Astrocyte (in vitro differentiated cells and primary cell): ENCODE data around the gene HMGCS2. TPM values are rescaled to one million over a fixed set of nuclear protein-coding genes. Genes with fewer than 3 reads are reported as not detected.

ENCODE experiments used
- DNase-seq: peaks from one replicate; pipeline ENCODE4 v3.0.0-alpha.2; 2010; ENCODE audit warnings: low read depth
- FAIRE-seq: peaks from 2 replicates; lab custom pipeline; 2011; peaks lifted over from hg19 to GRCh38; lab: Jason Lieb, UNC
- H2AFZ ChIP-seq: 2 replicates; pipeline ENCODE4 v1.6.0; 2012; ENCODE audit warnings: low read depth, low read length, inconsistent platforms
- H3K27ac ChIP-seq: 2 replicates; pipeline ENCODE4 v1.5.1; 2011; ENCODE audit warnings: low read depth, low read length, inconsistent platforms
- H3K27me3 ChIP-seq: 2 replicates; pipeline ENCODE4 v1.6.0; 2011; ENCODE audit warnings: low read length, inconsistent platforms; ENCODE audit not compliant: insufficient read depth
- H3K36me3 ChIP-seq: 2 replicates; pipeline ENCODE4 v1.5.1; 2011; ENCODE audit warnings: low read length, inconsistent platforms; ENCODE audit not compliant: insufficient read depth
- H3K4me1 ChIP-seq: 2 replicates; pipeline ENCODE4 v1.5.1; 2011; ENCODE audit warnings: low read length, inconsistent platforms; ENCODE audit not compliant: insufficient read depth
- H3K4me2 ChIP-seq: 2 replicates; pipeline ENCODE4 v1.6.0; 2012; ENCODE audit warnings: low read length, inconsistent platforms
- H3K4me3 ChIP-seq: 2 replicates; pipeline ENCODE4 v1.5.1; 2011; ENCODE audit warnings: low read depth, mild to moderate bottlenecking, low read length, inconsistent platforms; ENCODE audit not compliant: insufficient read depth
- H3K79me2 ChIP-seq: 2 replicates; pipeline ENCODE4 v1.6.0; 2012; ENCODE audit warnings: mild to moderate bottlenecking, low read length, inconsistent platforms; ENCODE audit not compliant: insufficient read depth
- H3K9ac ChIP-seq: 2 replicates; pipeline ENCODE4 v1.6.0; 2012; ENCODE audit warnings: mild to moderate bottlenecking, low read length, inconsistent platforms
- H3K9me3 ChIP-seq: 2 replicates; pipeline ENCODE4 v1.5.1; 2012; ENCODE audit warnings: low read depth, mild to moderate bottlenecking, low read length, inconsistent platforms; ENCODE audit not compliant: insufficient read depth
- H4K20me1 ChIP-seq: 2 replicates; pipeline ENCODE4 v1.6.0; 2012; ENCODE audit warnings: low read length, inconsistent platforms; ENCODE audit not compliant: insufficient read depth
- H3K27ac Mint-ChIP-seq: one replicate; pipeline ENCODE4 v1.8.0; 2021; ENCODE audit warnings: mild to moderate bottlenecking, mixed read lengths; ENCODE audit not compliant: unreplicated experiment
- H3K27me3 Mint-ChIP-seq: one replicate; pipeline ENCODE4 v1.8.0; 2021; ENCODE audit warnings: low read depth, mixed read lengths; ENCODE audit not compliant: unreplicated experiment
- H3K36me3 Mint-ChIP-seq: one replicate; pipeline ENCODE4 v1.8.0; 2021; ENCODE audit warnings: low read depth, mixed read lengths; ENCODE audit not compliant: unreplicated experiment
- H3K4me1 Mint-ChIP-seq: one replicate; pipeline ENCODE4 v1.8.0; 2021; ENCODE audit warnings: low read depth, mixed read lengths; ENCODE audit not compliant: unreplicated experiment
- H3K4me3 Mint-ChIP-seq: one replicate; pipeline ENCODE4 v1.8.0; 2021; ENCODE audit warnings: mild to moderate bottlenecking, moderate library complexity, mixed read lengths; ENCODE audit not compliant: unreplicated experiment
- H3K9me3 Mint-ChIP-seq: one replicate; pipeline ENCODE4 v1.8.0; 2021; ENCODE audit warnings: mild to moderate bottlenecking, mixed read lengths; ENCODE audit not compliant: unreplicated experiment
- CTCF ChIP-seq: IDR thresholded peaks from 2 replicates; pipeline ENCODE4 v1.5.1; 2011; ENCODE audit warnings: low read depth, mild to moderate bottlenecking, inconsistent platforms, low read length, moderate library complexity; ENCODE audit not compliant: insufficient read depth
- EZH2 ChIP-seq: IDR thresholded peaks from 2 replicates; pipeline ENCODE4 v1.6.1; 2012; ENCODE audit warnings: mild to moderate bottlenecking, low read length, inconsistent platforms; ENCODE audit not compliant: insufficient read depth
- total RNA-seq: library from RNA; stranded (reverse); gene quantifications from 2 replicates; pipeline ENCODE4 v1.2.1, GENCODE V29; 2021

Gene HMGCS2
- total RNA-seq, 1 donor from 2014 or later: not detected

DNA sequence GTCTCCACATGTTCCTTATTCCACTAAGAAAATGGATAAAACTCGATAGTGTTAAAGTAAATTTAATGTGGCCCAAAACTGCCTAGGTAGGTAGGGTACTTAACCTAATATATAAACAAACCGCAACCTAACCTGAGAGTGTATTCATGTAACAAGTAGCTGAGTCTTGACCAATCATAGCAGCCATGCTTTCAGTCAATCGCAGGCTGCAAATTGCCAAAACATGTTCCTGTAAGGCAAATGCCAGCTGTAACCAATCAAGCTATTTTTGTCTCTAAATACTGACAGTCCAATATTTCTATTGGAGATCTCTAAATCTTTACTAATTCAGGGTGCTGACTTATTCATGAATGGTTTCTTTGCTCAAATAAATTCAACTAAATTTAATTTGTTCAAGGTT lies 3.1 kb upstream of the HMGCS2 start:
- Histone ChIP-seq H3K79me2 (no peaks in the 10 kb centered on the region), H3K4me1 (no peaks in the 10 kb centered on the region), H3K27me3 (peaks cover 25% of the 10 kb centered on the region), H3K27ac (no peak overlapping the region), H3K9me3 (no peaks in the 10 kb centered on the region), H3K36me3 (no peaks in the 10 kb centered on the region), H2AFZ (no peak overlapping the region), H3K4me3 (no peak overlapping the region), H3K4me2 (no peak overlapping the region), H4K20me1 (no peaks in the 10 kb centered on the region), H3K9ac (no peak overlapping the region)
- FAIRE-seq (no peak), DNase-seq (no peak)
- no peak overlapping the region for H3K4me3 Mint-ChIP-seq
- TF ChIP-seq EZH2 (no peak), CTCF (no peak)
- no peaks in the 10 kb centered on the region for H3K9me3 Mint-ChIP-seq
- no peak overlapping the region for H3K27ac Mint-ChIP-seq
- no peaks in the 10 kb centered on the region for H3K36me3 Mint-ChIP-seq
- peaks cover 7% of the 10 kb centered on the region for H3K27me3 Mint-ChIP-seq
- H3K4me1 Mint-ChIP-seq: peaks cover 14% of the 10 kb centered on the region

DNA sequence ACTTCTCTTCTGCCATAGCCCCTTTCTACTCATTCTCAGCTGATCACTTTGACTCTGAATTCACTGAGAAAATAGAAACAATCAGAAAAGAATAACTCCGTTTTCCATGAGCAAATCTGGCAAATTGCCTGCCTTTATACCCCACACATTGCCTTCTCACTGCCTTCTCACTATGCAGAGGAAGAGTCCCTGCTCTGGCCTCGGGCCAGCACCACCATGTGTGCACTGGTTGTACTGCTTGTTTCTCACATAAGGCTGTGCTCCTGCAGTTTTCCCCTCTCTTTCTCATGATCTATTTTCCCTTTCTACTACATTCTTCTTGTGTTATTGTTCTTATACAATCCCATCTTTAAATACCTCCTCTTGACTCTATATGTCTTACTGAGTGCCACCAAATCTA lies 2.3 kb upstream of the HMGCS2 start:
- Histone ChIP-seq H3K4me2 (no peak overlapping the region), H3K4me1 (no peaks in the 10 kb centered on the region), H3K36me3 (no peaks in the 10 kb centered on the region), H3K4me3 (no peak overlapping the region), H3K79me2 (no peaks in the 10 kb centered on the region), H3K9me3 (no peaks in the 10 kb centered on the region), H3K27me3 (peaks cover 30% of the 10 kb centered on the region), H2AFZ (no peak overlapping the region), H3K9ac (no peak overlapping the region), H4K20me1 (no peaks in the 10 kb centered on the region), H3K27ac (no peak overlapping the region)
- Mint-ChIP-seq H3K4me3 (no peak overlapping the region), H3K27ac (no peak overlapping the region), H3K36me3 (no peaks in the 10 kb centered on the region), H3K4me1 (peaks cover 14% of the 10 kb centered on the region), H3K27me3 (peaks cover 13% of the 10 kb centered on the region), H3K9me3 (no peaks in the 10 kb centered on the region)
- DNase-seq: no peak
- TF ChIP-seq CTCF: no peak
- TF ChIP-seq EZH2: no peak
- no peak for FAIRE-seq

DNA sequence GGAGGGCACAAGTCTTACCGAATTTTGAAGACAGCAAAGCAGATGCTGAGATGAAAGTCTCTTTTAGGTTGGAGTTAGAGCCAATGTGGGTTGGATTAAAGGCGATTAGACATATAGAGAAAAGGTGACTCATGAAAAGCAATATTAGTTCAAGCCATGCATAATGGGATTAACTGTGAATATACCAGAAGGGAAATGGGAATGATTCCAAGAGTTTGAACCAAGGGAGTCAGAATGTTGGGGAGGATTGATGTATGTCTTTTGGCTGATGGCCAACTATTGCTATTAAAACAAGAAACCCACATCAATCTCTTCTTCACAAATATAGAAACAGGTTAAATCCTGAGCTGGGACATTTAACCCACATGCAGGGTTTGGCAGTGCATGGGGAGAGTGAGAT lies 1.2 kb downstream of the HMGCS2 start:
- H3K4me3 Mint-ChIP-seq: no peak overlapping the region
- no peak for DNase-seq
- Histone ChIP-seq H3K4me1 (no peaks in the 10 kb centered on the region), H2AFZ (no peak overlapping the region), H3K27ac (no peak overlapping the region), H3K27me3 (peaks cover 37% of the 10 kb centered on the region), H3K36me3 (no peaks in the 10 kb centered on the region), H3K4me2 (no peak overlapping the region), H3K4me3 (no peak overlapping the region), H3K9me3 (no peaks in the 10 kb centered on the region), H3K9ac (no peak overlapping the region), H4K20me1 (no peaks in the 10 kb centered on the region), H3K79me2 (no peaks in the 10 kb centered on the region)
- TF ChIP-seq CTCF (no peak), EZH2 (no peak)
- H3K27me3 Mint-ChIP-seq: peaks cover 14% of the 10 kb centered on the region
- no peaks in the 10 kb centered on the region for H3K36me3 Mint-ChIP-seq
- FAIRE-seq: no peak
- no peak overlapping the region for H3K27ac Mint-ChIP-seq
- peaks cover 6% of the 10 kb centered on the region for H3K4me1 Mint-ChIP-seq
- H3K9me3 Mint-ChIP-seq: no peaks in the 10 kb centered on the region
